ENCODE measurements around the gene SOD3. TPM values are rescaled to one million over a fixed set of nuclear protein-coding genes. Genes with fewer than 3 reads are reported as not detected.

SOD3 gene
- total and polyA plus RNA-seq, 2 of the 4 experiments (the other 2 are of a cell fraction) = 0.36 to 5.8 TPM

DNA sequence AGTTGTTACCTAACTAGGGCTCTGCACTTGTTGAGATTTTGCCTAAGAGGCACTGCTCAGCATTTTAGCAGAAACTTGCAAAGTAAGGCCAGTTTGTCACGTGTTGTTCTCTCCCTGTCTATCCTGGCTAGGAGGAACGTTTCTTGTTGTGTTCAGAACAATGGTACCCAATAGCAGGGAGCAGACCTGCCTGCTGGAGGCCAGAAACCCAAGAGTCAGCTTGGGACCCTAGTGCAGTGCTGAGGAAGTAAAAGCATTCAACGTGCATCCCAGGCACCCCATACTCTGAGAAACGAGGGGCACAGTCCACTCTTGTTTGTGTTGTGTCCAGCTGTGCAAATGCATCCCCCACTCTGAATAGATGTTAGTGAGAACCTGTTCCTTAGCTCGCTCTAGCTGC is 42.4 kb downstream of the SOD3 start:
- no TSS peak for BruUV-seq (replicated peaks)
- H4K5ac ChIP-seq (ENCODE audit: low read depth, low read length) = no peak overlapping the region
- ChIA-PET POLR2A (ENCODE audit: unreplicated experiment) (no interaction called here), CTCF (no interaction called here)
- no peak overlapping the region for H2BK20ac ChIP-seq (ENCODE audit: low read depth, low read length)
- H3K27ac ChIP-seq (ENCODE audit: insufficient read depth, low read length) = no peak overlapping the region
- in situ Hi-C loops (cut with MboI; ENCODE audit: low sequenced_read_pairs) = no loop called here
- H3K4me1 ChIP-seq (ENCODE audit: control insufficient read depth, insufficient read depth, low read length) = peaks cover 2% of the 10 kb centered on the region; the same call in 1 of the 2 replicates
- no peaks in the 10 kb centered on the region for H4K20me1 ChIP-seq (ENCODE audit: insufficient read depth, low read length)
- H3K18ac ChIP-seq (ENCODE audit: low read depth, low read length) = no peak overlapping the region
- 89% methylated on average over 3 of the region's 5 CpGs; no CpG with 5 or more reads in 1 of the 2 experiments for WGBS, 2 experiments (ENCODE audit: extremely low coverage in 2 of 2, insufficient read length in 1 of 2)
- no peak overlapping the region for H3K14ac ChIP-seq (replicated peaks; ENCODE audit: low read depth, low read length)
- no peak overlapping the region for H3K9ac ChIP-seq (ENCODE audit: low read depth, low read length)
- no peak overlapping the region for H3K4me3 ChIP-seq (ENCODE audit: insufficient read depth, low read depth, low read length)
- H2AK9ac ChIP-seq (replicated peaks; ENCODE audit: low read depth, low read length, poor library complexity) = no peak overlapping the region
- H2BK120ac ChIP-seq (ENCODE audit: low read depth, low read length) = no peak overlapping the region
- dilution Hi-C loops (cut with HindIII; ENCODE audit: low sequenced_read_pairs, unreplicated experiment) = no loop called here
- no peak overlapping the region for H2AK5ac ChIP-seq (ENCODE audit: low read depth, low read length)
- H2AFZ ChIP-seq (replicated peaks; ENCODE audit: low read length, poor library complexity) = no peak overlapping the region
- H3K23ac ChIP-seq (ENCODE audit: low read depth, low read length) = no peak overlapping the region
- 0 out of 2 replicates have a peak, but pooled peaks cover 4% of the 10 kb centered on the region for H3K9me1 ChIP-seq (ENCODE audit: insufficient read depth, low read length)
- ATAC-seq (ENCODE audit: low read depth) (no peak), DNase-seq (no peak)
- no peaks in the 10 kb centered on the region for H3K27me3 ChIP-seq (ENCODE audit: control insufficient read depth, insufficient read depth, low read length)
- no peaks in the 10 kb centered on the region for H3K79me1 ChIP-seq (ENCODE audit: low read depth in 1 of 2, low read length in 2 of 2)
- H4K91ac ChIP-seq (ENCODE audit: insufficient read depth, low read depth, low read length) = no peak overlapping the region
- H3K36me3 ChIP-seq (ENCODE audit: control insufficient read depth, insufficient read depth, low read length) = peaks cover 5% of the 10 kb centered on the region; the same call in 1 of the 2 replicates
- H2BK5ac ChIP-seq (ENCODE audit: low read depth, low read length, poor library complexity, severe bottlenecking) = no peak overlapping the region
- H3K4me2 ChIP-seq (ENCODE audit: low read depth, low read length) = no peak overlapping the region
- H3K9me3 ChIP-seq (ENCODE audit: control insufficient read depth, insufficient read depth, low read length) = no peaks in the 10 kb centered on the region; the same call in 1 of the 2 replicates
- H4K8ac ChIP-seq (ENCODE audit: low read depth in 2 of 2, low read length in 2 of 2) = no peak overlapping the region
- H3K56ac ChIP-seq (ENCODE audit: extremely low read depth, insufficient read depth, low read length) = no peak overlapping the region
- H2BK15ac ChIP-seq (ENCODE audit: low read depth, low read length) = no peak overlapping the region
- TF ChIP-seq, protein P1, sequence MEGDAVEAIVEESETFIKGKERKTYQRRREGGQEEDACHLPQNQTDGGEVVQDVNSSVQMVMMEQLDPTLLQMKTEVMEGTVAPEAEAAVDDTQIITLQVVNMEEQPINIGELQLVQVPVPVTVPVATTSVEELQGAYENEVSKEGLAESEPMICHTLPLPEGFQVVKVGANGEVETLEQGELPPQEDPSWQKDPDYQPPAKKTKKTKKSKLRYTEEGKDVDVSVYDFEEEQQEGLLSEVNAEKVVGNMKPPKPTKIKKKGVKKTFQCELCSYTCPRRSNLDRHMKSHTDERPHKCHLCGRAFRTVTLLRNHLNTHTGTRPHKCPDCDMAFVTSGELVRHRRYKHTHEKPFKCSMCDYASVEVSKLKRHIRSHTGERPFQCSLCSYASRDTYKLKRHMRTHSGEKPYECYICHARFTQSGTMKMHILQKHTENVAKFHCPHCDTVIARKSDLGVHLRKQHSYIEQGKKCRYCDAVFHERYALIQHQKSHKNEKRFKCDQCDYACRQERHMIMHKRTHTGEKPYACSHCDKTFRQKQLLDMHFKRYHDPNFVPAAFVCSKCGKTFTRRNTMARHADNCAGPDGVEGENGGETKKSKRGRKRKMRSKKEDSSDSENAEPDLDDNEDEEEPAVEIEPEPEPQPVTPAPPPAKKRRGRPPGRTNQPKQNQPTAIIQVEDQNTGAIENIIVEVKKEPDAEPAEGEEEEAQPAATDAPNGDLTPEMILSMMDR (conservative IDR thresholded peaks at IDR 0.05; ENCODE audit: low read depth, low read length) = no peak
- TF ChIP-seq, protein P2, sequence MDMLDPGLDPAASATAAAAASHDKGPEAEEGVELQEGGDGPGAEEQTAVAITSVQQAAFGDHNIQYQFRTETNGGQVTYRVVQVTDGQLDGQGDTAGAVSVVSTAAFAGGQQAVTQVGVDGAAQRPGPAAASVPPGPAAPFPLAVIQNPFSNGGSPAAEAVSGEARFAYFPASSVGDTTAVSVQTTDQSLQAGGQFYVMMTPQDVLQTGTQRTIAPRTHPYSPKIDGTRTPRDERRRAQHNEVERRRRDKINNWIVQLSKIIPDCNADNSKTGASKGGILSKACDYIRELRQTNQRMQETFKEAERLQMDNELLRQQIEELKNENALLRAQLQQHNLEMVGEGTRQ (IDR thresholded peaks at IDR 0.05; ENCODE audit: low read depth, low read length) = no peak
- TF ChIP-seq CEBPB (IDR thresholded peaks at IDR 0.05; ENCODE audit: low read depth, low read length) (no peak), MAFK (IDR thresholded peaks at IDR 0.05; ENCODE audit: low read depth, low read length) (no peak), FOS (IDR thresholded peaks at IDR 0.05; ENCODE audit: low read depth, low read length) (no peak), CHD1 (IDR thresholded peaks at IDR 0.05; ENCODE audit: low read depth, low read length) (no peak), MXI1 (IDR thresholded peaks at IDR 0.05; ENCODE audit: borderline replicate concordance, low read depth, low read length) (no peak), RCOR1 (IDR thresholded peaks at IDR 0.05; ENCODE audit: insufficient replicate concordance, low read length) (no peak), BHLHE40 (IDR thresholded peaks at IDR 0.05; ENCODE audit: low read depth, low read length) (no peak), SMC3 (IDR thresholded peaks at IDR 0.05; ENCODE audit: low read depth, low read length) (no peak), NFE2L2 (IDR thresholded peaks at IDR 0.05; ENCODE audit: low read depth, low read length) (no peak), RAD21 (IDR thresholded peaks at IDR 0.05; ENCODE audit: low read length) (no peak)
- no peak overlapping the region for H3K4ac ChIP-seq (ENCODE audit: low read depth, low read length)
- intact Hi-C loops (cut with micrococcal nuclease) = no loop called here
